ENCODE data around the gene MLX. TPM values are rescaled to one million over a fixed set of nuclear protein-coding genes. Genes with fewer than 3 reads are reported as not detected.

The MLX gene
- total and polyA plus RNA-seq, 2 experiments from 2014 or later = 30.8 to 37.0 TPM

DNA sequence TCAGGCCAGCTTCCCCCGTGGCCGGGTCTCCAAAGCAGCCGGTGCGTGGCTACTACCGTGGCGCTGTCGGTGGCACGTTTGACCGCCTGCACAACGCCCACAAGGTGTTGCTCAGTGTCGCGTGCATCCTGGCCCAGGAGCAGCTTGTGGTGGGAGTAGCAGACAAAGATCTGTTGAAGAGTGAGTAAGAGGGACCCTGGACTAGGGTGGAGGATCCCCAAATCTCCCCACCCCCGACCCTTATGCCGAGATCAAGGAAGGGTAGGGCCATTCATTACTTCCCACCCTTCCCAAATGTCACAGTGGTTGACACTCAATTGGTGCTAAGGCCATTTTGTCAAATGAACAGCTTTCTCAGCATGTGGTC lies 3.8 kb upstream of the MLX start:
- H3K9ac ChIP-seq = peak overlapping the region; percentile 93
- no peak for DNase-seq
- H3K4me1 ChIP-seq (ENCODE audit: insufficient read depth) = peaks cover 20% of the 10 kb centered on the region
- peak overlapping the region; percentile 86 for H3K27ac ChIP-seq
- in situ Hi-C loops (cut with MboI) = no loop called here
- peaks cover 12% of the 10 kb centered on the region; the same call in 1 of the 2 replicates for H3F3A ChIP-seq (ENCODE audit: insufficient read depth)
- peak overlapping the region; percentile 92 for H3K4me3 ChIP-seq
- no peaks in the 10 kb centered on the region for H3K27me3 ChIP-seq (replicated peaks; ENCODE audit: insufficient read depth)
- no peaks in the 10 kb centered on the region for H3K9me2 ChIP-seq (ENCODE audit: insufficient read depth)
- 0 out of 2 replicates have a peak overlapping the region, but pooled peaks have one; percentile 92 for H2AFZ ChIP-seq
- peaks cover 6% of the 10 kb centered on the region; the same call in 1 of the 2 replicates for H3K36me3 ChIP-seq (ENCODE audit: low read depth)
- peak overlapping the region; percentile 91 for H3K4me2 ChIP-seq (ENCODE audit: unreplicated experiment)
- H3K79me2 ChIP-seq (ENCODE audit: insufficient read depth) = peaks cover 46% of the 10 kb centered on the region
- TF ChIP-seq EZH2 (IDR thresholded peaks at IDR 0.05; ENCODE audit: insufficient read depth, poor library complexity, severe bottlenecking) (no peak), EZH2phosphoT487 (IDR thresholded peaks at IDR 0.05; ENCODE audit: insufficient read depth, low read depth) (no peak)
- WGBS, 2 experiments (ENCODE audit: low coverage in 1 of 2, low lambda C conversion rate in 2 of 2, missing lambda C conversion rate in 2 of 2) = 66 to 68% methylated on average over 14 of the region's 14 CpGs
- H4K20me1 ChIP-seq (ENCODE audit: insufficient read depth) = no peaks in the 10 kb centered on the region
- H3K9me3 ChIP-seq (ENCODE audit: low read depth) = no peaks in the 10 kb centered on the region

DNA sequence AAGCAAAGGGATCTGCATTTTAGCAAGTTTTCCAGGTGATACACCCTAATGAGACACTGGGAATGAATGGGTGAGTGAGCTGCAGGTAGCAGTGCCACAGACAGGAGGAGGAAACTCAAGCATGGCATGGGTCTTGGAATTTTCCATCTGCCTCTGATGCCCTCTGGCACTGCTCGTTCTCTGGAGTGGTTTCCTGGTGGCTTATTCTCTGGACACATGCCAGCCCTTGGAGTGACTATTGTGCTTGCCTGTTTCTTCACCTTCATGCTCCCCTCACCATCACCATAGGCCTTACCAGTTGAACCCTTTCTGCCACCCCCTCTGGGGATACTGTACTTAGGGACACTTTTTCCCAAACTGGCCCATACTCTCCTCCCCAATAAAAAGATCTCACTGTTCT lies 3.4 kb upstream of the MLX start:
- Histone ChIP-seq H3K4me2 (ENCODE audit: unreplicated experiment) (peak overlapping the region; percentile 91), H4K20me1 (ENCODE audit: insufficient read depth) (no peaks in the 10 kb centered on the region), H3K9ac (peak overlapping the region; percentile 93), H3K27me3 (replicated peaks; ENCODE audit: insufficient read depth) (no peaks in the 10 kb centered on the region), H3K4me1 (ENCODE audit: insufficient read depth) (peaks cover 20% of the 10 kb centered on the region), H3K9me3 (ENCODE audit: low read depth) (no peaks in the 10 kb centered on the region), H3K36me3 (ENCODE audit: low read depth) (peaks cover 6% of the 10 kb centered on the region; the same call in 1 of the 2 replicates), H3K9me2 (ENCODE audit: insufficient read depth) (no peaks in the 10 kb centered on the region), H3K79me2 (ENCODE audit: insufficient read depth) (peaks cover 50% of the 10 kb centered on the region), H3K27ac (no peak overlapping the region), H3K4me3 (peak overlapping the region; percentile 92), H3F3A (ENCODE audit: insufficient read depth) (peaks cover 12% of the 10 kb centered on the region; the same call in 1 of the 2 replicates), H2AFZ (no peak overlapping the region)
- TF ChIP-seq EZH2 (IDR thresholded peaks at IDR 0.05; ENCODE audit: insufficient read depth, poor library complexity, severe bottlenecking) (no peak), EZH2phosphoT487 (IDR thresholded peaks at IDR 0.05; ENCODE audit: insufficient read depth, low read depth) (no peak)
- 11 to 18% methylated on average over 1 of the region's 1 CpG for WGBS, 2 experiments (ENCODE audit: low coverage in 1 of 2, low lambda C conversion rate in 2 of 2, missing lambda C conversion rate in 2 of 2)
- peak; percentile 40 for DNase-seq
- in situ Hi-C loops (cut with MboI) = no loop called here

DNA sequence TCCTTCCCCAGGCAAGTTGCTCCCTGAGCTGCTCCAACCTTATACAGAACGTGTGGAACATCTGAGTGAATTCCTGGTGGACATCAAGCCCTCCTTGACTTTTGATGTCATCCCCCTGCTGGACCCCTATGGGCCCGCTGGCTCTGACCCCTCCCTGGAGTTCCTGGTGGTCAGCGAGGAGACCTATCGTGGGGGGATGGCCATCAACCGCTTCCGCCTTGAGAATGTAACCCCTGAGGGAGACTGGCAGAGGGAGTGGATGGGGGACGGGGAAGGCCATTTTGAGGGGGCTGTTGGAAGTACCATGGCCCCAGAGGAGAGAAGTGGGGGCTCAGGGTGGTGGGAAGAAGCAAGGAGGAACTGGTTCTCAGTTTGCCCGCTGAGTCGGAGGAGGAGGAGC lies 3.0 kb upstream of the MLX start:
- 78 to 84% methylated on average over 8 to 9 of the region's 9 CpGs for WGBS, 2 experiments (ENCODE audit: low coverage in 1 of 2, low lambda C conversion rate in 2 of 2, missing lambda C conversion rate in 2 of 2)
- Histone ChIP-seq H3K36me3 (ENCODE audit: low read depth) (peaks cover 6% of the 10 kb centered on the region; the same call in 1 of the 2 replicates), H3F3A (ENCODE audit: insufficient read depth) (peaks cover 12% of the 10 kb centered on the region; the same call in 1 of the 2 replicates), H3K27me3 (replicated peaks; ENCODE audit: insufficient read depth) (no peaks in the 10 kb centered on the region), H3K27ac (no peak overlapping the region), H4K20me1 (ENCODE audit: insufficient read depth) (no peaks in the 10 kb centered on the region), H3K9me2 (ENCODE audit: insufficient read depth) (no peaks in the 10 kb centered on the region), H3K4me1 (ENCODE audit: insufficient read depth) (peaks cover 20% of the 10 kb centered on the region), H3K9ac (peak overlapping the region; percentile 93), H3K4me3 (0 out of 2 replicates have a peak overlapping the region, but pooled peaks have one; percentile 92), H2AFZ (no peak overlapping the region), H3K4me2 (ENCODE audit: unreplicated experiment) (peak overlapping the region; percentile 91), H3K9me3 (ENCODE audit: low read depth) (no peaks in the 10 kb centered on the region), H3K79me2 (ENCODE audit: insufficient read depth) (peaks cover 55% of the 10 kb centered on the region)
- DNase-seq = no peak
- in situ Hi-C loops (cut with MboI) = no loop called here
- TF ChIP-seq EZH2phosphoT487 (IDR thresholded peaks at IDR 0.05; ENCODE audit: insufficient read depth, low read depth) (no peak), EZH2 (IDR thresholded peaks at IDR 0.05; ENCODE audit: insufficient read depth, poor library complexity, severe bottlenecking) (no peak)

DNA sequence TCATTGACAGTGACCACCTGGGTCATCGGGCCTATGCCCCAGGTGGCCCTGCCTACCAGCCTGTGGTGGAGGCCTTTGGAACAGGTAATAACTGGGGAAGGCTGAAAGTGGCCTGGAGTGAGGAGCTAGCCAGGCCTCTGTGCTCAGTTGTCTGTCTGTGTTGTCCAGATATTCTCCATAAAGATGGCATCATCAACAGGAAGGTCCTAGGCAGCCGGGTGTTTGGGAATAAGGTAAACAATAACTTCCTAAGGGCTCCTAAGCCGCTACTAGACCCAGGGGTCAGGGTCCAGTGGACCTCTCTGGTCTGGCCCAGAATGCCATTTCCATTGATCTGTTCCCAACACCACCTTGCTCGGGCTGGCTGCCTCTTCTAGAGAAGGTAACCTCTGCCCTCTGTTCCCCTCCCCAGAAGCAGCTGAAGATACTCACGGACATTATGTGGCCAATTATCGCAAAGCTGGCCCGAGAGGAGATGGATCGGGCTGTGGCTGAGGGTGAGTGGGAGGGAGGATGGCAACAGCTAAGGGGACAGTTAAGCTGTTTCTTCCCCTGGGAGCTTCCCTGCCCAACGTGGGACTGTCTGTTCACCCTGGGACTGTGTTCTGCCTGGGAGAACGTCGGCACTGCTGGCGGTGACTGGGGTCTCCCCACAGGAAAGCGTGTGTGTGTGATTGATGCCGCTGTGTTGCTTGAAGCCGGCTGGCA lies 1.9 kb upstream of the MLX start:
- in situ Hi-C loops (cut with MboI) = no loop called here
- Histone ChIP-seq H3F3A (ENCODE audit: insufficient read depth) (peaks cover 12% of the 10 kb centered on the region; the same call in 1 of the 2 replicates), H3K4me2 (ENCODE audit: unreplicated experiment) (no peak overlapping the region), H3K36me3 (ENCODE audit: low read depth) (peaks cover 6% of the 10 kb centered on the region; the same call in 1 of the 2 replicates), H2AFZ (no peak overlapping the region), H3K27ac (no peak overlapping the region), H3K4me3 (no peak overlapping the region), H3K9me2 (ENCODE audit: insufficient read depth) (no peaks in the 10 kb centered on the region), H3K9ac (no peak overlapping the region), H3K9me3 (ENCODE audit: low read depth) (no peaks in the 10 kb centered on the region), H3K27me3 (replicated peaks; ENCODE audit: insufficient read depth) (no peaks in the 10 kb centered on the region), H3K79me2 (ENCODE audit: insufficient read depth) (peaks cover 65% of the 10 kb centered on the region), H4K20me1 (ENCODE audit: insufficient read depth) (no peaks in the 10 kb centered on the region), H3K4me1 (ENCODE audit: insufficient read depth) (peaks cover 20% of the 10 kb centered on the region)
- no peak for TF ChIP-seq EZH2phosphoT487 (IDR thresholded peaks at IDR 0.05; ENCODE audit: insufficient read depth, low read depth)
- no peak for TF ChIP-seq EZH2 (IDR thresholded peaks at IDR 0.05; ENCODE audit: insufficient read depth, poor library complexity, severe bottlenecking)
- DNase-seq = no peak
- 87 to 90% methylated on average over 15 of the region's 15 CpGs for WGBS, 2 experiments (ENCODE audit: low coverage in 1 of 2, low lambda C conversion rate in 2 of 2, missing lambda C conversion rate in 2 of 2)
